Right cardiac atrium (tissue), 5 donors: Measurements from ENCODE around the gene SEL1L3. TPM values are rescaled to one million over a fixed set of nuclear protein-coding genes. Genes with fewer than 3 reads are reported as not detected.
A peak's percentile ranks its signal among the peaks of the same experiment; 100 is the strongest.
"Not testable (repeated sequence)": the region's sequence is repeated elsewhere in the genome, so short reads cannot be mapped to it uniquely, and the experiment has no call there.

Experiments used
- ATAC-seq, 2 donors: fragments of 200-7000 bp; cut with Tn5 transposase; one replicate each; pipeline versions ENCODE4 v1.8.0 to v1.9.1; 2020; ENCODE audit warnings: moderate library complexity in 2 of 2, mild to moderate bottlenecking in 1 of 2
- DNase-seq, 3 donors: peaks; one replicate each; pipeline ENCODE4 v3.0.0-alpha.2; 2020
- H3K27ac ChIP-seq: one replicate; pipeline ENCODE4 v1.5.1; 2013; ENCODE audit warnings: mild to moderate bottlenecking, low read length, control low read depth, moderate library complexity
- H3K27me3 ChIP-seq: one replicate; pipeline ENCODE4 v1.6.1; 2013; ENCODE audit not compliant: control insufficient read depth, insufficient read depth
- H3K4me1 ChIP-seq: one replicate; pipeline ENCODE4 v1.6.1; 2013; ENCODE audit warnings: low read length; ENCODE audit not compliant: control insufficient read depth, insufficient read depth
- H3K4me3 ChIP-seq: one replicate; pipeline ENCODE4 v1.5.1; 2013; ENCODE audit warnings: low read length, control low read depth
- H3K9me3 ChIP-seq: one replicate; pipeline ENCODE4 v1.6.1; 2013; ENCODE audit warnings: low read length; ENCODE audit not compliant: control insufficient read depth
- WGBS: extraction: QIAGEN DNeasy Blood & Tissue Kit; methylation state at CpG from one replicate; pipeline ENCODE4 v1.1.7; 2013; 5-methylcytosine and 5-hydroxymethylcytosine counted together
- intact Hi-C, 4 donors: fragments of 100-400 bp; cut with DNase I; formaldehyde crosslinking; loops; one replicate each; pipeline versions ENCODE4 v1.11.0 to v1.14.0; 2022 to 2023
- long read RNA-seq, 4 donors: library from polyadenylated mRNA; unstranded; transcript quantifications; one replicate each; pipeline ENCODE4 v2.0.0, GENCODE V29; 2020 to 2021
- polyA plus RNA-seq: library from polyadenylated mRNA; stranded (reverse); fragments of 200-250 nt; gene quantifications from one replicate; pipeline ENCODE4 v1.2.3, GENCODE V29; 2013
- total RNA-seq, 4 donors: library from RNA; stranded (reverse); fragmentation: NEBNext Ultra II Directional; extraction: Animal tissue kit (Norgen Biotek cat#: 25700); gene quantifications; one replicate each; pipeline ENCODE4 v1.2.1, GENCODE V29; 2021
- donor health status: healthy with polysubstance abuse.
- donor health status: DM: no; HTN: yes; CAD: no.
- donor health status: DM: no; HTN: no; CAD: no.
- donor health status: DM: no; HTN: yes; CAD: no; lungs with severe emphysema.
- donor health status: DM: yes; HTN: yes; CAD: no.

Gene SEL1L3
- 1 to 10 TPM; 2.6 to 3.1 (median 2.8) TPM for total RNA-seq
- 1.7 TPM for polyA plus RNA-seq
- long read RNA-seq, donor 1, full-length matches to known transcripts, result 2 of 4 reads
- long read RNA-seq, donor 1, partial matches to known transcripts, result 1 of 4 reads
- long read RNA-seq, donor 1, other reads (novel, unspliced or antisense), result 1 of 4 reads
- long read RNA-seq, donor 2, full-length matches to known transcripts, result 1 of 1 reads
- long read RNA-seq, donor 2, partial matches to known transcripts, result 0 of 1 reads
- long read RNA-seq, donor 2, other reads (novel, unspliced or antisense), result 0 of 1 reads
- long read RNA-seq, donor 3, result 0 reads
- long read RNA-seq, donor 4, result 0 reads

DNA sequence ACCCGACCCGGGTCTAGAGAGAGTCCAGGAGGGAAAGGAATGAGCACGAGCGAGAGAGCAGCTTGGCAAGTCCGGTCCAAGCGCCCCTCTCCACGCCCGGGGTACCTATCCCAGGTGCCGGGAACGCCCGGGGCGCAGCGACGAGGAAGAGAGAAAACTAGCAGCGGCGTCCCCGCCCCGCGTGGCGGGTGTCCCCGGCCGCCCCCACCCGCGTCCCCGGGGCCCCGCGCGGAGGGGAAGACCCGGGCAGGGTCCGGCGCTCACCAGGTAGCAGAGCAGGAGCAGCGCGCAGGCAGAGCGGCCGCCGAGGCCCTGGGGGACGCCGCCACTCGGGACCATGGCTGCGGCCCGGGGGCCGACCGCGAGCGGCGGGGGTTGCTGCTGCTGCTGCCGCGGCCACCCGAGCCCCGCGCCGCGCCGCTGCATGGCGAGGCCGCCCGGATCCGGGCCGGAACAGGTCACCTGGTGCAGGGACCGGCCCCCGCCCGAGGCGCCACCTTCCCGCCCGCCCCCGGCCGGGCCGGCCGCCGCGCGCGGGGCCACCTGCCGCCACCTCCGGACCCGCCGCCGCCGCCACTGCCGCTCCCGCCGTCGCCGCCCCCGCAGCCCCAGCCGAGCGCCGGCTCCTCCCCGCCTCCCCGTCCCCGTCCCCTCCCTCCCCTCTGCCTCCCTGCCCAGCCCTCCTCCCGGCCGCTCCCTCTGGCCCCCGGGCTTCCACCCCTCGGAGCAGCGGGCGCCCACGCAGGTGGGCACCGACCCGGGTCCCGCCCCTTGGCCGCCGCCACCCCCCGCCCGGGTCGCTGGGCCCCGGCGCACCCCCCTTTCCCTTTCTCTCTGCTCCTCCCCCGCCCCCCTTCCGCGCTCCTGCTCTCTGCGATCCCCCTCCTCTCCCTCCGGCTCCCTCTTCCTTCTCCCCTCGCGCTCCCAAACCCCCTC, at the start of gene SEL1L3:
SEL1L3 (minus strand) TSS at position 578 of the 936 bp plus-strand sequence; CDS start at position 426, 152 bp downstream.
- H3K9me3 ChIP-seq, result no peaks in the 10 kb centered on the region
- no peaks in the 10 kb centered on the region for H3K27me3 ChIP-seq
- intact Hi-C loops, result no loop called here
- no peaks in the 10 kb centered on the region for H3K4me1 ChIP-seq
- under 1% methylated on average over 114 of the region's 115 CpGs for WGBS
- ATAC-seq (peak; percentile 27 to 30), DNase-seq (peak; percentile 21 to 75 (median 74))
- peak within 1 kb of the TSS; percentile 99 for H3K4me3 ChIP-seq
- no peak within 1 kb of the TSS for H3K27ac ChIP-seq

DNA sequence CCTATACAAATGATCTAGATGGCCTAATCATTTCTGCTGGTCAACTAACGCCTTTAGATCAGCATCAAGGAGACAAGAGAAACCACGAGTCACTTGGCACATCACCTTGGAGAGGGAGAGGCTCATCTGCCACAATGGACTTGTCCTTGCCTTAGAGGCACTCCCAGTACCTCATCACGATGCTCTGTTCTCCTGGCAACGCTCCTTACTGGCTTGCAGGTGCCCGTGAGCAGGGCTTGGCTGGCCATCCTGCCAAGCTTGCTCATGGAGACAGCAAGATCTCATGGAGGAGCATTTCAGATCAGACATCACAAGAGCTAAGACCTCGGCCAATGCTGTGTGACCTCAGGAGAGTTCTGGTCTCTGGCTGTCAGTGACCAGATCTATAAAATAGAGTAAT, 48.6 kb upstream of the SEL1L3 start:
- Histone ChIP-seq H3K9me3 (no peaks in the 10 kb centered on the region), H3K27ac (no peak overlapping the region), H3K27me3 (no peaks in the 10 kb centered on the region), H3K4me1 (peaks cover 4% of the 10 kb centered on the region), H3K4me3 (no peak overlapping the region)
- intact Hi-C loops, result no loop called here
- 93% methylated on average over 6 of the region's 6 CpGs for WGBS
- DNase-seq, result peak in 1 of 3 donors; percentile 8
- ATAC-seq, result no peak

DNA sequence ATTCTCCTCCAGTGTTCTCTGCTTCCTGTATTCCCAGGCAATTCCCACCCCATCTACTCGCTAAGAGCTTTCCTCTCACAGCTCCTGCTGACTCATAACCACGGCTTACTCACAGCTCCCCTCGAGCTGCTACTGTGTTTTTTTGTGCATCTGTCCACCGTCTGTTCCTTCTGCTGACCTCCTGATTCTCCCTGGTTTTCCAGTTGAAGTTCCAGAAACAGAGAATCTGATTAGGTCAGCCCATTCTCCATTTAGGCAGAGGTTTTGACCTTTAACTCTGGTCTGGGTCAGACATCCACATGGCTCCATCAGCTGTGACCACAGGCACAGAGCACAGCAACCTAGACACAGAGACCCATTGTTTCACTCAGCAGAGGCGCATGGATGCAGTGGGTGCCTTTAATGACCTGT, 45.7 kb upstream of the SEL1L3 start:
- Histone ChIP-seq H3K4me1 (peaks cover 2% of the 10 kb centered on the region), H3K9me3 (no peaks in the 10 kb centered on the region), H3K27ac (no peak overlapping the region), H3K27me3 (no peaks in the 10 kb centered on the region), H3K4me3 (no peak overlapping the region)
- intact Hi-C loops, result no loop called here
- DNase-seq, result peak in 1 of 3 donors; percentile 5
- WGBS, result 57% methylated on average over 5 of the region's 5 CpGs
- ATAC-seq, result no peak

DNA sequence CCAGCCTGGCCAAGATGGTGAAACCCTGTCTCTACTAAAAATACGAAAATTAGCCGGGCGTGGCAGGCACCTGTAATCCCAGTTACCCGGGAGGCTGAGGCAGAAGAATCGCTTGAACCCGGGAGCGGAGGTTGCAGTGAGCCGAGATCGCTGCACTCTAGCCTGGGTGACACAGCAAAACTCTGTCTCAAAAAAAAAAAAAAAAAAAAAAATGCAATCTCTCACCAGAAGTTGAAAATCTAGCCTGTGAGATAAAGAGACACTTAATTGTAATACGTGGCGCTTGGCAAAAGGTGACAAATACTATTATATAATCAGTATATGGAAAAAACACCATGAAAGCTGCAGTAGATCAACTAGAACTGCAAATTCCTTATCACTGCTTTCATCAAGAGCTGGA, 43.3 kb upstream of the SEL1L3 start:
- H3K4me1 ChIP-seq, H3K27ac ChIP-seq, ATAC-seq, DNase-seq, intact Hi-C loops, H3K27me3 ChIP-seq, H3K9me3 ChIP-seq, H3K4me3 ChIP-seq: not testable (repeated sequence)
- 96% methylated on average over 11 of the region's 11 CpGs for WGBS

DNA sequence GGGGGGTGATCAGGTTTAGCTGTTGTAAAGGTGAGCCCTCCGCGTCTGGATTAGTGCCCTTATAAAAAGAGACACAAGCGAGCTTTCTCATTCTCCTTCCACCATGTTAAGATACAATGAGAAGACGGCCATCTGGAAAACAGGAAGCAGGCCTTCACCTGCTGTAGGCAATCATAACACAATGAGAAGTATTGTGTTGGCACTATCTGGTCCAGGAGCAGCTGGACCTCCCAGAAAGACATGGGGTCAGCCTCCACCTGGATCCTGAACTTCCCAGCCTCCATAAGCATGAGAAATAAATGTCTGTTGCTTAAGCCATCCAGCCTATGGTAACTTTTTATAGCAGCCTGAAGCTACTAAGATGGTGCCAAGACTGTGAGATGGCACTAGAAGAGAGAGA, 42.6 kb upstream of the SEL1L3 start:
- 96% methylated on average over 4 of the region's 4 CpGs for WGBS

DNA sequence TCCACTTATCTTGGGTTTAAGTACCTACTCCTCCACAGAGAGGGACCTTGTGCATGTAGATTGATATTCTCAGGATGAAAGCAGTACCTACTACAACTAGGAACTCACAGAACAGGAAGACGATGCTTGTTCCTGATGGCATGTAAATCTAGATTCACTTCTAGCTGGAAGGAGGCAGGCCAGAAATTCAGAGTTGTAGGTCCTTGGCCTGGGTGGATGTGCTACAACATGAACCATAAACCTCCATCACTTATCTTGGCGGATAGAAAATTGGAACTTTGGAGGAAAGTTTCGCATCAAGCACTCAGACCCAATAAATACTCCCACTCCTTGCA, 41.9 kb upstream of the SEL1L3 start:
- ATAC-seq (no peak), DNase-seq (no peak)
- no peaks in the 10 kb centered on the region for H3K27me3 ChIP-seq
- H3K4me1 ChIP-seq, result no peaks in the 10 kb centered on the region
- H3K9me3 ChIP-seq, result no peaks in the 10 kb centered on the region
- intact Hi-C loops, result no loop called here
- H3K27ac ChIP-seq, result no peak overlapping the region
- H3K4me3 ChIP-seq, result no peak overlapping the region
- WGBS, result 98% methylated on average over 3 of the region's 3 CpGs

More for the DNA sequence above, 42.6 kb upstream of the SEL1L3 start:
- no peaks in the 10 kb centered on the region for H3K4me1 ChIP-seq
- DNase-seq, result no peak
- no peak overlapping the region for H3K4me3 ChIP-seq
- no peak overlapping the region for H3K27ac ChIP-seq
- no peaks in the 10 kb centered on the region for H3K27me3 ChIP-seq
- no peak for ATAC-seq
- no peaks in the 10 kb centered on the region for H3K9me3 ChIP-seq
- intact Hi-C loops, result no loop called here

DNA sequence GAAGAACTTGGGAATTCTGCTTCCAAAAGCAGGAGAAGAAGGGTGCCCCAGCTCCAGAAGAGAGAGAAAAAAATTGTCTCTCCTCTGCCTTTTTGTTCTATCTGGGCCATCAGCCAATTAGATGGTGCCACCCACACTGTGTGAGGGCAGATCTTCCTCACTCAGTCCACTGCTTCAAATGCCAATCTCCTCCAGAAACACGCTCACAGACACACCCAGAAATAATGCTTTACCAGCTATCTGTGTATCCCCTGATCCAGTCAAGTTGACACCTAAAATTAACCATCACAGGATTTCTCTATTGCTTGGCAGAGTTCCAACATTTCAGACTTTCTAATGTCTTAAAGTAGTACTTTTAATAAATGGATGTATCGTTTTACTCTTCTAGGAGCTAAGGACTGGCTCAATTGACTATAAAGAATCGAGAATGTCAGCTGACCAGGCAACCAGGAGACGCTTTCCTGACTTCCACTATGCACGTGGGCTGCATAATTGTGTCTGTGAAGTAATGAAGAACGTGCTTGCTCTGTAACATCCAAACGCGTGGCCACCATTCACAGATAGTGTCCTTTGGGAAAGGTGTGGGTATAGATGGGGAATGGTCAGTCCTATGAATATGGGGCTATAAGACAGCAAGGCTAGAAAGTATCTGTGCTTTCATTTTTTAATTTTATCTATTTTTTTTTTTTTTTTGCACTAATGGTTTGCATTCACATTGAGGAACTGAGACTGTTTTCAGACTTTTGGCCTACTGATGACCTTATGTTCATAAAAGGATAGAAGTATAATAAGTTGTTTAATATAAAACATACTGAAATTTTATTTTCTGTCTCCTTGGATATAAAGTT, 41.3 kb upstream of the SEL1L3 start:
- Histone ChIP-seq H3K27ac (no peak overlapping the region), H3K4me1 (no peaks in the 10 kb centered on the region)
- WGBS, result 70% methylated on average over 8 of the region's 8 CpGs

DNA sequence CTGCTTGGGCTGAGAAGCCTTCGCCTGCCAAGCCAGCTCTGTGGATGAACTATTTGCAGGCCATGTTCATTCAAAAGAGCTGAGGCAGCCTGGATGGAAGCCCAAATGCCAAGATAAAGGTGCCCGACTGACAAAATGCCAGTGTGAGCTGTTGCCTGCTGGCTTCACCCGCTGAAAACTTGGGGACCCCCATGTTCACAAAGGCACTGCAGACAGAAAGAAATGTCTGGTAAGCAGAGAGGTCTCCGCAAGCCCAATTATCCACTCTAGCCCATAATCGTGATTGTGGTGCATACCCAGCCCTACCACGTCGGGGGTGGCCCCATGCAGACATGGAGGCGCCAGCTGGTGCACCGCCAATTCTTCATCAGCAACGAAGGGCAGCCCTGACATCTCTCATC, 38.2 kb upstream of the SEL1L3 start:
- intact Hi-C loops, result no loop called here

More for the DNA sequence above, 41.3 kb upstream of the SEL1L3 start:
- peak in 1 of 2 donors; percentile 35 for ATAC-seq
- no peaks in the 10 kb centered on the region for H3K27me3 ChIP-seq
- no peak overlapping the region for H3K4me3 ChIP-seq
- DNase-seq, result no peak
- intact Hi-C loops, result no loop called here
- no peaks in the 10 kb centered on the region for H3K9me3 ChIP-seq

DNA sequence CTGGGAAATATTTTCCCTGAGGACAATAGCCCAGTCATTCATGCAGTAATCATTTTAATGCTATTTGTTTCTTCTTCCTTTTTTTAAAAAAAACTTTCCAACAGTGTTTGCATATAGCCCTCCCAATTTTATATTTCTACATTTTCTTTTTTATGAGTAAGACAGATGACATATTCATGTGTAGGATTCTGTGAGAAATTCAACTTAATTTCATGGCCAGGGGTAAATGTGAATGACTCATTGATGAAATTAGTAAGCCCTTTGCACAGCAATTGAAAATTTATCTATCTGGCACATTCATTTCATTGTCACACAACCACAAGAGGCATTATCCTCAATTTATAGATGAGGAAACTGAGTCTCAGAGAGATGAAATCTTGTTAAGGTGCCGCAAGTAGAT, 37.5 kb upstream of the SEL1L3 start:
- no peak for DNase-seq
- Histone ChIP-seq H3K27ac (no peak overlapping the region), H3K27me3 (no peaks in the 10 kb centered on the region), H3K4me3 (no peak overlapping the region), H3K9me3 (no peaks in the 10 kb centered on the region), H3K4me1 (no peaks in the 10 kb centered on the region)
- no peak for ATAC-seq
- WGBS, result 83% methylated on average over 1 of the region's 1 CpG
- intact Hi-C loops, result no loop called here

More for the DNA sequence above, 38.2 kb upstream of the SEL1L3 start:
- DNase-seq (peak in 1 of 3 donors; percentile 63), ATAC-seq (no peak)
- 77% methylated on average over 10 of the region's 10 CpGs for WGBS
- Histone ChIP-seq H3K9me3 (no peaks in the 10 kb centered on the region), H3K4me1 (no peaks in the 10 kb centered on the region), H3K27me3 (no peaks in the 10 kb centered on the region), H3K27ac (no peak overlapping the region), H3K4me3 (no peak overlapping the region)

DNA sequence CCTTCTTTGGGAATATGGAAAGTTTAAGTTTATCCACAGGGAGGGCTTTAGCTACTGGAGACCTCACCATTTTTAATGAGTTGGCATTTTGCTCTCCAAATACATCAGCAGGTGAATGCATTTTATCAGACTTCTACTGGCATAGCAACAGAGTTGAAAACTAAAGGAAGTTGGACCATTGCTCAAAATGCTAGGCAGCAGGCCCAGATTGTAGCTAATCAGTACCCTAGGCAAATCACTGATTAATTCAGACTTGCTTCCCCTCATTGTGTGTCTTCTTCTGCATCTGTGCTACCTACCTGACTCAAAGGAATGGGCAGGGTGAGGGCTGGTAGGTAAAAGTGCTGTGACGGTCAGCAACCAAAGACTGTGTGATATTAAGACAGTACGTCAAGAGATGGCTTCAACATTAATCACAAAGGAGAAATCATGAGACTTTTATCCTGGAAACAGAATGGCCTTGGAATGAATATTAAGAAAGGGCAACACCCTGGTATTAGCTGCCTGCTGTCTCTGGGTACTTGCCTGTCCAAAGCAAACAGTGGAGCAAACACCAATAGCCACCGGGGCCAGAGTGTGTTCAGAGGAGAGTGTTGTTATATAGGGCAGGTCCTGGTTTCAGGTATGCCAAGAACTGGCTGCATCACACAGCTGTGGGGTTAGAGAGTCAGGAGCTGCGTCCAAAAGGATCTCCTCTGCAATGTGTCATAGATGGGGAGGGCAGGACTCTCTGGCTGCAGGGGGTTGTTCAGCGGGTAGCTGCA, 34.2 kb upstream of the SEL1L3 start:
- no peaks in the 10 kb centered on the region for H3K27me3 ChIP-seq
- DNase-seq, result no peak
- H3K27ac ChIP-seq, result no peak overlapping the region
- H3K4me3 ChIP-seq, result no peak overlapping the region
- intact Hi-C loops, result no loop called here
- WGBS, result 83% methylated on average over 5 of the region's 5 CpGs
- ATAC-seq, result no peak
- no peaks in the 10 kb centered on the region for H3K4me1 ChIP-seq
- no peaks in the 10 kb centered on the region for H3K9me3 ChIP-seq
